Prostate gland (tissue), 2 donors: ENCODE data around the gene CHID1. TPM values are rescaled to one million over a fixed set of nuclear protein-coding genes. Genes with fewer than 3 reads are reported as not detected.

Source experiments
- DNase-seq: peaks from one replicate; pipeline ENCODE4 v3.0.0-alpha.2; 2019; ENCODE audit warnings: low spot score
- H3K27ac ChIP-seq, 2 donors: fragments of 200-600 bp; sonication (generic); 2 replicates each; pipeline ENCODE4 v1.5.1; 2017 to 2019
- H3K27me3 ChIP-seq: fragments of 200-600 bp; sonication (generic); replicated peaks from 2 replicates; pipeline ENCODE4 v1.5.1; 2019; ENCODE audit not compliant: insufficient read depth
- H3K36me3 ChIP-seq, 2 donors: fragments of 200-600 bp; sonication (generic); 1 replicate in 1 of 2; 2 replicates in 1 of 2; pipeline versions ENCODE4 v1.5.1 to v1.8.1; 2017 to 2019
- H3K4me1 ChIP-seq: fragments of 200-600 bp; sonication (generic); replicated peaks from 2 replicates; pipeline ENCODE4 v1.5.1; 2019
- H3K4me3 ChIP-seq, 2 donors: fragments of 200-600 bp; sonication (generic); 2 replicates each; pipeline ENCODE4 v1.5.1; 2017 to 2019
- H3K9me3 ChIP-seq: fragments of 200-600 bp; sonication (generic); 2 replicates; pipeline ENCODE4 v1.5.1; 2017
- CTCF ChIP-seq, 4 experiments: fragments of 200-600 bp in 2 of 4; fragments of 450-650 bp in 2 of 4; sonication (generic) in 2 of 4; IDR thresholded peaks; 1 replicate in 3 of 4; 2 replicates in 1 of 4; pipeline ENCODE4 v1.5.1; 2016 to 2019; ENCODE audit warnings: antibody characterized with exemption in 4 of 4, mild to moderate bottlenecking in 2 of 4, moderate library complexity in 2 of 4
- POLR2A ChIP-seq: fragments of 450-650 bp; IDR thresholded peaks from one replicate; pipeline ENCODE4 v1.6.1; 2016; ENCODE audit warnings: antibody characterized with exemption, mild to moderate bottlenecking
- POLR2AphosphoS5 ChIP-seq: sonication (generic); formaldehyde crosslinking; IDR thresholded peaks from one replicate; pipeline ENCODE4 v1.6.1; 2017; ENCODE audit warnings: antibody characterized with exemption
- WGBS: methylation state at CpG from one replicate; pipeline ENCODE4 v1.1.5; 2018; 5-methylcytosine and 5-hydroxymethylcytosine counted together
- intact Hi-C: fragments of 100-400 bp; cut with DNase I; formaldehyde crosslinking; loops from one replicate; pipeline ENCODE4 v1.14.2; 2022
- total RNA-seq, 2 donors: library from RNA; depleted of rRNA; stranded (reverse); fragments of >200 nt; gene quantifications; one replicate each; pipeline ENCODE4 v1.1.0, GENCODE V29; 2016

CHID1 gene
- total RNA-seq, 2 donors from 2014 or later = 107 to 145 TPM

- Histone ChIP-seq H3K27me3 (no peaks in the 10 kb centered on the region), H3K36me3 (peaks cover 0 to 4% of the 10 kb centered on the region in 2 donors), H3K4me1 (peaks cover 3% of the 10 kb centered on the region), H3K27ac (no peak overlapping the region), H3K4me3 (no peak overlapping the region), H3K9me3 (no peaks in the 10 kb centered on the region)
- no peak for TF ChIP-seq POLR2AphosphoS5
- intact Hi-C loops = no loop called here
- DNase-seq = no peak
- 75% methylated on average over 11 of the region's 11 CpGs for WGBS
Measured at GRCh38 chr11:957212-957920, 46.8 kb upstream of the CHID1 start.

- no peak overlapping the region for H3K4me3 ChIP-seq
- no peaks in the 10 kb centered on the region for H3K9me3 ChIP-seq
- H3K27ac ChIP-seq = peak overlapping the region; percentile 49 to 53
- peaks cover 3% of the 10 kb centered on the region for H3K4me1 ChIP-seq
- peak; percentile 69 for DNase-seq
- WGBS = 54% methylated on average over 15 of the region's 15 CpGs
- H3K36me3 ChIP-seq = no peaks in the 10 kb centered on the region
- no peaks in the 10 kb centered on the region for H3K27me3 ChIP-seq
- TF ChIP-seq CTCF (IDR thresholded peaks at IDR 0.05) (no peak), POLR2AphosphoS5 (peak; percentile 33)
- intact Hi-C loops = no loop called here
Measured at GRCh38 chr11:955154-956063, 44.8 kb upstream of the CHID1 start.

GRCh38 chr11:954392-955153, 44.0 kb upstream of the CHID1 start:
- intact Hi-C loops = no loop called here

GRCh38 chr11:953512-953911, 42.9 kb upstream of the CHID1 start:
- H3K36me3 ChIP-seq = no peaks in the 10 kb centered on the region
- TF ChIP-seq POLR2AphosphoS5 (no peak), CTCF (IDR thresholded peaks at IDR 0.05) (no peak), POLR2A (no peak)
- peak overlapping the region in 1 of 2 donors; percentile 14 for H3K27ac ChIP-seq
- H3K4me3 ChIP-seq = no peak overlapping the region
- no peaks in the 10 kb centered on the region for H3K9me3 ChIP-seq
- H3K4me1 ChIP-seq = peaks cover 3% of the 10 kb centered on the region
- intact Hi-C loops = no loop called here
- WGBS = 80% methylated on average over 13 of the region's 13 CpGs
- no peak for DNase-seq
- H3K27me3 ChIP-seq = no peaks in the 10 kb centered on the region

More at GRCh38 chr11:954392-955153, 44.0 kb upstream of the CHID1 start:
- DNase-seq = no peak
- Histone ChIP-seq H3K27me3 (no peaks in the 10 kb centered on the region), H3K36me3 (no peaks in the 10 kb centered on the region), H3K4me3 (no peak overlapping the region), H3K27ac (peak overlapping the region; percentile 49 to 53), H3K9me3 (no peaks in the 10 kb centered on the region), H3K4me1 (peaks cover 3% of the 10 kb centered on the region)
- WGBS = 68% methylated on average over 5 of the region's 5 CpGs
- TF ChIP-seq CTCF (IDR thresholded peaks at IDR 0.05) = no peak
- TF ChIP-seq POLR2AphosphoS5 = no peak
- TF ChIP-seq POLR2A = no peak
